Thymus (tissue), 11 donors: ENCODE results near the gene ACAD9. TPM values are rescaled to one million over a fixed set of nuclear protein-coding genes. Genes with fewer than 3 reads are reported as not detected.
A peak's percentile ranks its signal among the peaks of the same experiment; 100 is the strongest.
"Not testable (repeated sequence)": the region's sequence is repeated elsewhere in the genome, so short reads cannot be mapped to it uniquely, and the experiment has no call there.

Experiments
- DNase-seq, 9 donors: peaks; one replicate each; pipeline ENCODE4 v3.0.0-alpha.2; 2013; ENCODE audit warnings: low spot score in 9 of 9, low read depth in 6 of 9, missing footprints in 1 of 9
- H3K27ac ChIP-seq, 2 donors: one replicate each; pipeline ENCODE4 v1.5.1; 2013; ENCODE audit warnings: control low read depth in 1 of 2, low read depth in 1 of 2, low read length in 1 of 2, mild to moderate bottlenecking in 1 of 2, moderate library complexity in 1 of 2
- H3K27me3 ChIP-seq, 2 donors: one replicate each; pipeline ENCODE4 v1.5.1; 2013; ENCODE audit warnings: low read length in 1 of 2; ENCODE audit not compliant: control insufficient read depth in 2 of 2, insufficient read depth in 1 of 2
- H3K36me3 ChIP-seq, 2 donors: one replicate each; pipeline ENCODE4 v1.5.1; 2013; ENCODE audit warnings: low read length in 1 of 2, mild to moderate bottlenecking in 1 of 2, moderate library complexity in 1 of 2; ENCODE audit not compliant: control insufficient read depth in 2 of 2, insufficient read depth in 2 of 2
- H3K4me1 ChIP-seq, 2 donors: one replicate each; pipeline ENCODE4 v1.5.1; 2013; ENCODE audit warnings: low read length in 2 of 2; ENCODE audit not compliant: control insufficient read depth in 2 of 2, insufficient read depth in 2 of 2
- H3K4me3 ChIP-seq, 2 donors: one replicate each; pipeline ENCODE4 v1.5.1; 2013; ENCODE audit warnings: low read length in 2 of 2, control low read depth in 1 of 2, mild to moderate bottlenecking in 1 of 2
- H3K9me3 ChIP-seq, 2 donors: one replicate each; pipeline ENCODE4 v1.5.1; 2013; ENCODE audit warnings: low read length in 1 of 2, mild to moderate bottlenecking in 1 of 2; ENCODE audit not compliant: control insufficient read depth in 2 of 2, insufficient read depth in 1 of 2
- WGBS: extraction: QIAGEN DNeasy Blood & Tissue Kit; methylation state at CpG from one replicate; pipeline ENCODE4 v1.1.7; 2013; 5-methylcytosine and 5-hydroxymethylcytosine counted together
- polyA plus RNA-seq: library from polyadenylated mRNA; stranded (reverse); fragments of 200-250 nt; gene quantifications from one replicate; pipeline ENCODE4 v1.2.3, GENCODE V29; 2013
- total RNA-seq: library from RNA; stranded (reverse); fragments of 120-200 nt; gene quantifications from one replicate; pipeline ENCODE4 v1.2.4, GENCODE V29; 2013
- donor health status: healthy.

The ACAD9 gene
- total and polyA plus RNA-seq, 2 donors: 23.8 to 25.4 TPM

DNA sequence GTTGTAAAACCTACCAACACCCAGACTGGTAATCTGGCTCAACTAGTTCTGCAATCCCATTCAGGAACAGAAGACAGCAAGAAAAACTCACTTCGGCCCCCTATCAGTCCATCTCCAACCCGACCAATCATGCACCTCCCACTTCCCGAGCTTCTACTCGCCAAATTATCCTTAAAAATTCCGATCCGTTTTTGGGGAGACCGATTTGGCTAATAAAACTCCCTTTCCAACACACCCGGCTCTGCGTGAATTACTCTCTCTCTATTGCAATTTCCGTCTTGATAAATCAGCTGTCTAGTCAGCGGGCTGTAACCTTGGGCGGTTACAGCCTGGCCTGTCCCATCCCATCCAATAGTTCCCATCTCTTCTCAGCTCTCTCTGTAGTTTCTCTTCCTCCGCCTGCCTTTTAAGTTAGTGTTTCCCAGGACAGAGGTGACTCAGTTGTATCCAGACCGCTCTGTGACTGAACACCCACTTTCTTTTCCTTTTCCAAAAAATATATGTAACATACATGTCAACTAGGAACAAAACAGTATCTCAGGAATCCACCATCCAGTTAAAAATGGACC, 780 bp upstream of the ACAD9 start:
- WGBS: 1% methylated on average over 14 of the region's 14 CpGs
- peak in 2 of 9 donors; percentile 29 to 32 for DNase-seq
- Histone ChIP-seq H3K4me3 (peak overlapping the region; percentile 69 to 82), H3K4me1 (peaks cover 21 to 38% of the 10 kb centered on the region in 2 donors), H3K27ac (peak overlapping the region; percentile 83 to 88), H3K9me3 (no peaks in the 10 kb centered on the region), H3K27me3 (no peaks in the 10 kb centered on the region), H3K36me3 (peaks cover 0 to 6% of the 10 kb centered on the region in 2 donors)

DNA sequence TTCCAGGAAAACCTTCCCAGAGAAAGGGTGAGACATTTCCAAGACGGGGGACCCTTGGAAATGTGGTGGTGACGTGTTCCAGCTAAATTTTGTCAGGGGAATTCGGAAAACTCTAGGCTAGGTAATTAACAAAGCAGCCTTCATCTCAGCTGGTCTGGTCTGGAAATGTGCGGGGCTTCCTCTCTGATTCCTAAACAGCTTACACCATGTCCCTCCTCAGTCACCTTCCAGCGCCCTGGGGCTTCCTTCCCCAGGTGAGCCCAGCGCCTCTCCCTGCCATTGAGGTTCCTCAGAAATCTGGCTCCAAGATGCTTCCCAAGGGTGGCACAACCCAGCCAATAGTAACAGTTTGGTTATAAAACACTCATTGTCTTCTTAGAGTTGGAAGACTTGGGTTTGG, 571 bp downstream of the ACAD9 start:
- peak overlapping the region; percentile 88 to 94 for H3K27ac ChIP-seq
- peaks cover 9 to 19% of the 10 kb centered on the region in 2 donors for H3K36me3 ChIP-seq
- H3K4me3 ChIP-seq: peak overlapping the region; percentile 69 to 82
- H3K4me1 ChIP-seq: peaks cover 21 to 38% of the 10 kb centered on the region in 2 donors
- no peaks in the 10 kb centered on the region for H3K9me3 ChIP-seq
- H3K27me3 ChIP-seq: no peaks in the 10 kb centered on the region
- DNase-seq: peak in 1 of 9 donors; percentile 16
- WGBS: 5% methylated on average over 6 of the region's 6 CpGs

DNA sequence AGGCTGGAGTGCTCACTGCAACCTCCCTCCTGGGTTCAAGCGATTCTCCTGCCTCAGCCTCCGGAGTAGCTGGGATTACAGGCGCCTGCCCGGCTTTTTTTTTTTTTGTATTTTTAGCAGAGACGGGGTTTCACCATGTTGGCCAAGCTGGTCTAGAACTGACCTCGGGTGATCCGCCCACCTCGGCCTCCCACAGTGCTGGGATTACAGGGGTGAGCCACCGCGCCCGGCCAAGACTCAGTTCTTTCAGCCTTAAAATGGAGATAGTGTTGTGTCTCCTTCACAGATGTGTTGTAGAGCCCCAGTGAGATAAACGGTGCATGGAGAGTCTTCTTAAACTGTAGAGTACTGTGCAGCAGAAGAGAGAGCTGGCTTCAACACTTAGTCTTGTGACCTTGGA, 1.0 kb downstream of the ACAD9 start:
- not testable (repeated sequence) for DNase-seq
- 93% methylated on average over 12 of the region's 12 CpGs for WGBS
- H3K4me1 ChIP-seq: peaks cover 21 to 35% of the 10 kb centered on the region in 2 donors

DNA sequence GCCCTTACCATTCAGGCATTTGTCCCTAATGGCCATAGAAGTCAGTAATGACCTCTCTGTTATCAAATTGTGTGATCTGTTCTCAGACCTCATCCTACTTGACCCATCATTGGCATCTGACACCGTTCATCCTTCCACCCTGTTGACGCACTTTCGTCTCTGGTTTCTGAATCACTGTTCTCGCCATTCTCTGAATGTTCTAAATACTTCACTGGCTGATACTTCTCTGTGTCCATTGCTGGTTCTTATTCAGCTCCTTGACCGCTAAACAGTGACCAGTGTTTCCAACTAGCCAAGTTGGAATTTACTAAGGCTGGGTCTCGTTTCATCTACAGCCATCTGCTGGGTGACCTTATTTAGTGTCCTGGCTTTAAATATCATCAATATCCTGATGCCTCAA, 2.2 kb downstream of the ACAD9 start:
- H3K36me3 ChIP-seq: peaks cover 15 to 22% of the 10 kb centered on the region in 2 donors

More for the DNA sequence above, 1.0 kb downstream of the ACAD9 start:
- not testable (repeated sequence) for H3K27me3 ChIP-seq, H3K4me3 ChIP-seq, H3K9me3 ChIP-seq, H3K27ac ChIP-seq
- H3K36me3 ChIP-seq: peaks cover 14 to 22% of the 10 kb centered on the region in 2 donors

DNA sequence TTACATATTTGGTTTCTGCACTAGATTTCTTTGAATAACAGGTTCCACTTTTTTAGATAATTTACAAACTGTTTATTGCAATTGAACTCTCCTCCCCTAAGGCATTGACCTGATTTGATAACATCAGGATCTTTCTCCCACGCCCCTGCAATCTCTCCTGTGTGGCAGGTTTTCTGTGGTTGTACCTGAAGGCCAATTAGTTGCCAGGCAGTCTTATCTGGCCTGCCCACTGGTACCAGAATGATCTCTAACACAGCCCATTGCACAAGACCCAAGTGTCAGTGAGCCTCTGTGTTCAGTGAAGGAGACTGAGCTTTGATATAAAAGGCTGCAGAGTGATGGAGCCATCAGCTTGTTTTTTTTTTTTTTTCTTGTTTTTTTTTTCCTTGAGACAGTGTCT, 3.3 kb downstream of the ACAD9 start:
- Histone ChIP-seq H3K36me3 (peaks cover 21 to 31% of the 10 kb centered on the region in 2 donors), H3K4me1 (peaks cover 15 to 27% of the 10 kb centered on the region in 2 donors), H3K4me3 (no peak overlapping the region), H3K27ac (no peak overlapping the region), H3K9me3 (no peaks in the 10 kb centered on the region), H3K27me3 (no peaks in the 10 kb centered on the region)
- no peak for DNase-seq
- WGBS: 93% methylated on average over 1 of the region's 1 CpG

More for the DNA sequence above, 2.2 kb downstream of the ACAD9 start:
- Histone ChIP-seq H3K27ac (no peak overlapping the region), H3K4me1 (peaks cover 18 to 29% of the 10 kb centered on the region in 2 donors), H3K9me3 (no peaks in the 10 kb centered on the region), H3K4me3 (no peak overlapping the region), H3K27me3 (no peaks in the 10 kb centered on the region)
- no peak for DNase-seq
- 98% methylated on average over 6 of the region's 6 CpGs for WGBS

DNA sequence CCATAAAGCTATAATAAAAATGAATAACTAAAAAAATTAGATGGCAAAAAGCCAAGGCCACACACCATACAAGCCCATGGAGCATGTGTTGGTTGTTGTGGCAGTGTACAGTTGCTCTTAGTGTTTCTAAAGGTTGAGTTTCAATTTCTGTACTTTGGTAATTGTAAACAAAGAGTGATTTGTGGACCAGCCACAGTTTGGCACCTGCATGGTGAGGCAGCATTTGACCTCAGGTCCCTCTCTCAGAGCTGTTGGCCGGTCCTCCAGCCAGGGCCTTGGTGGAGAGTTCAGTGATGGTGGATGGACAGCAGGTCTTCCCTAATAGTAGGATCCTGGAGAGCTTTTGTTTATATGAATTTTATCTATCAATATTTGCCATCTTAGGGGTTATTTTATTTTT, 5.6 kb downstream of the ACAD9 start:
- Histone ChIP-seq H3K27ac (no peak overlapping the region), H3K36me3 (peaks cover 24 to 41% of the 10 kb centered on the region in 2 donors), H3K9me3 (no peaks in the 10 kb centered on the region), H3K4me3 (no peak overlapping the region), H3K4me1 (peaks cover 3 to 13% of the 10 kb centered on the region in 2 donors), H3K27me3 (no peaks in the 10 kb centered on the region)
- WGBS: 96% methylated on average over 1 of the region's 1 CpG
- no peak for DNase-seq

DNA sequence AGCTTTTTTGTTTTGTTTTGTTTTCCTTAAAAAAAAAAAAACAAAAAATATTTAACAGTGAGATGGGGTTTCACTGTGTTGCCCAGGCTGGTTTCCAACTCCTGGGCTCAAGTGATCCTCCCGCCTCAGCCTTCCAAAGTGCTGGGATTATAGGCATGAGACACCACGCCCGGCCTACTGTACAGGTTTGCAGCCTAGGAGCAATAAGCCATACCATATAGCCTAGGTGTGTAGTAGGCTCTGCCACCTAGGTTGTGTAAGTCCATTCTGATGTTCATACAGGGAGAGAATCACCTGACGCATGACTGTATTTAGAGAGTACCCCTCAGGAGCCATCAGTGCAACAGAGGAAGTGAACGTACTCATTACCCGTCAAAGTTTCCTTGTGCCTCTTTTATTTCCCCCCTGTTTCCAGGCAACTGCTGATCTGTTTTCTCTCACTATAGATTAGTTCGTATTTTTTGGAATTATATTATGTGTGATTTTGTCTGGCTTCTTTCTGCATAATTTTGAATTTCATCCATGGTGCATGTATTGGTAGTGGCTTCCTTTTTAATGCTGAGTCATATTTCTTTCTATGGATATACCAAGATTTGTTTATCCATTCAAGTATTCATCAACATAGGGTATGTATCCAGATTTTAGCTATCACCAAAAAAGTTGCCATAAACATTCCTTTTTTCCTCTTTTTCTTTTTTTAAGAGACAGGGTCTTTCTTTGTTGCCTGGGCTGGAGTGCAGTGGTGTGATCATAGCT, 9.9 kb downstream of the ACAD9 start:
- no peak for DNase-seq
- no peaks in the 10 kb centered on the region for H3K4me1 ChIP-seq
- no peaks in the 10 kb centered on the region for H3K27me3 ChIP-seq
- peaks cover 35 to 41% of the 10 kb centered on the region in 2 donors for H3K36me3 ChIP-seq
- H3K27ac ChIP-seq: no peak overlapping the region
- WGBS: 98% methylated on average over 7 of the region's 7 CpGs
- no peaks in the 10 kb centered on the region for H3K9me3 ChIP-seq
- H3K4me3 ChIP-seq: no peak overlapping the region

DNA sequence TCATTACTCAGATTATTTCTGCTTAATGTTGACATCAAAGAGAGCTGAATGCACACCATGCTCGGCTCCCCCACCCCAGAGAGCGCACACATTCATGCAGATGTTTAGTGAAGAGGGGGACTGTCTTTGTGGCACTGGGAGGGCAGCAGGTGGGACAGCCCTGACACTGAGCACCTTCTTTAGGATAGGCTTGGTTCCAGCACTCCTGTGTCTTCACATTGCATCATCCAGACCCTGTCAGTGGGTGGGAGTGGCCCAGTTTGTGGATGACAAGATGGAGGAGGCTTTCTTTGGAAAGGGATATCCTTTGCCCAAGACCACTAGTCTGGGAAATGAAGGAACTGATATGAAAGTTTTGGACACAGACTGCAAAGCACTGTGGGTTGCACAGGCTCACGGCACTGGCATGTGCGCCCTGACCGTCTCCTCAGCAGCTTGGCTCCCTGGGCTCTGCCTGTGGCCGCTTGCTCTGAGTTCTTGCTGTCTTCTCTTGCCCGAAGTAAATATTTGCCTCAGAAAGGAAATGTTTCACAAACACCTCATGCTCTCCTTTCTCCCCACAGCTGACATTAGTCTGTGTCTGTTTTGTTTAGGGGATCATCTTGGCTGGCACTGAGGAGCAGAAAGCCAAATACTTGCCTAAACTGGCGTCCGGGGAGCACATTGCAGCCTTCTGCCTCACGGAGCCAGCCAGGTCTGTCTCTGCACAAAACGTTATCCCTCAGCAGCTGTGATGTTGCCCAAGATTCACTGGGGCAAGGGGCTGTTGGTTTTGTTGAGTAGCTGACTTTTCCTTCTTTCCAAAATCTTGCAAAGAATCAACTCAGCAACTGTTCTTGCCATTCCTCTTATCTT, 16.6 kb downstream of the ACAD9 start:
- no peak for DNase-seq
- WGBS: 93% methylated on average over 11 of the region's 11 CpGs

DNA sequence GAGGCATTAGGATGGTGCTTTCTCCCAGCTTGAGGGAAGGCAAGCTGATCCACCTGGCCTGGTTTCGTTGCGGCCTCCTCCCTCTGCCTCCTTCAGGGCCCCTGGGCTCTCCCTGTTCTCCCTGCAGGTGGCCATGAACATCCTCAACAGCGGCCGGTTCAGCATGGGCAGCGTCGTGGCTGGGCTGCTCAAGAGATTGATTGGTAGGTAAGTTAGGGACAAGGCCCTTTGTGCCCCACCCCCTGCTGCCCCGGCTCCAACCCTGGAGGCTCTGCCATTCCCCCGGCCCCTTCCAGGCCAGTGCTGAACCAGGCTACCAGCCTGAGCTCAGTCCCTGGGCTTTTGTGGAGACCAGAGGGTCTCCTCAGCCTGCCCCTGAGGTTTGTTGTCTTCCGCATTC, 23.0 kb downstream of the ACAD9 start:
- no peak overlapping the region for H3K4me3 ChIP-seq
- H3K36me3 ChIP-seq: peaks cover 89 to 93% of the 10 kb centered on the region in 2 donors
- no peaks in the 10 kb centered on the region for H3K27me3 ChIP-seq
- 98% methylated on average over 9 of the region's 9 CpGs for WGBS
- H3K4me1 ChIP-seq: no peaks in the 10 kb centered on the region
- H3K27ac ChIP-seq: no peak overlapping the region
- H3K9me3 ChIP-seq: no peaks in the 10 kb centered on the region
- no peak for DNase-seq

More for the DNA sequence above, 16.6 kb downstream of the ACAD9 start:
- H3K36me3 ChIP-seq: peaks cover 67 to 70% of the 10 kb centered on the region in 2 donors
- no peaks in the 10 kb centered on the region for H3K9me3 ChIP-seq
- no peaks in the 10 kb centered on the region for H3K4me1 ChIP-seq
- no peak overlapping the region for H3K27ac ChIP-seq
- no peak overlapping the region for H3K4me3 ChIP-seq
- H3K27me3 ChIP-seq: no peaks in the 10 kb centered on the region
